Inflammatory macrophage treated with lipopolysaccharide for 1 hour (primary cell): Measurements from ENCODE around the gene AKAP1.

Source experiments
- DNase-seq, 2 donors: peaks; one replicate each; pipeline ENCODE4 v3.0.0-alpha.2; 2020 to 2022

AKAP1 gene

DNA sequence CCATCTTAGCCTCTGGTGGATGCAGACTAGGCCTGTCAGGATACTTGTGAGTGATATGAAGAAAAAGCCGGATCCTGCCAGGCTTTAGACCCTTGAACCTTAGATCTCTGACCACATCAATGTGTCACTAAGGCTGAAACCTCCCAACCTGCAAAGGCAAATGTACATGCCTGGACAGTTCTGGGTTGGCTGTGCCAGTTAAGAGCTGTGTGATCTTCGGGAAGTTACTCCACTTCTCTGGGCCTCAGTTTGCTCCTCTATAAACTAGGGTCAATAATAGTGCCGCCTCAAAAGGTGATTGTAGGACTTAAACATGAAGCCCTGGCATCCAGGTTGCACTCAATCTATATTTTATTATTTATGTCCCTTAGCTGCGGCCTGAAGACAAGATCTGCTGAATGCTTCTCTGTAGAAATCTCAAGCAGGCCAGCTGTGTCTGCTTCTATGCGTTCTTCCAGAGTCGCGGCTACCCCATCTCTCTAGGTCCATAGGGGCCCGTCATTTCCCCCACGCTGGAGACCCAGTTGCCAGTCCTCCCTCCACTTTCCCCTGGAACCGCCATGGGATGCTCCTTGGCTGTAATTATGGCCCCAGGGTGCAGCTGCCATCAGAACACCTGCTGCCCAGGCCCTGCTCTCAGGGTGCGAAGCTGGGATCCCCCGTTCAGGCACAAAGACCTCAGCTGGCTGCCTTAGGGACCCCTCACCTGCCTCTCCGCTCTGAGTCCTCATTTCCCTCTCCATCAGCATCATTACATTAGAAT is 50.2 kb downstream of the AKAP1 start:
- no peak for DNase-seq

DNA sequence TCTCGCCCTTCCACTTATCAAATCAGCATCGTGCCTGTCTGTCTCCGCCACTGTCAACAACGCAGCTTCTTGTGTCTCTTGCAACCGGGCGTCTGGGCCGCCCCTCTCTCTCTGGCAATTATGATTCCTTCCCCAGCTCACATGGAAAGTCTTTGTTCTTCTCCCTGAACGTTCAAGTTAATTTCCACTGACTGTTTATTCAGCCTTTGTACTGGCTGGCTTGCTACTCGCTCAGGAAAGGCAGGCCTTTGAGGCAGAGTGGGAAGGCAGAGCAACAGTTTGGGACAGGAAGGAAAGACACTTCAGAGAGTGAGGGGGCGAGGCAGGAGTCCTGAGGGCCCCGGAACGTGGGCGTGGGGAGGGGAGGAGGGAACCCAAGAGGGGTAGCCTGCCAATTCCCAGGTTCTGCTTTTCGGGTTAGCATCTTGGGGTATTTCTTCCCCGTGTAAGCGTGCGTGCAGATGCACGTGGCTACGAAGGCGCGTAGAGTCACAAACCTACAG is 50.8 kb downstream of the AKAP1 start:
- DNase-seq: peak; percentile 58 to 83

DNA sequence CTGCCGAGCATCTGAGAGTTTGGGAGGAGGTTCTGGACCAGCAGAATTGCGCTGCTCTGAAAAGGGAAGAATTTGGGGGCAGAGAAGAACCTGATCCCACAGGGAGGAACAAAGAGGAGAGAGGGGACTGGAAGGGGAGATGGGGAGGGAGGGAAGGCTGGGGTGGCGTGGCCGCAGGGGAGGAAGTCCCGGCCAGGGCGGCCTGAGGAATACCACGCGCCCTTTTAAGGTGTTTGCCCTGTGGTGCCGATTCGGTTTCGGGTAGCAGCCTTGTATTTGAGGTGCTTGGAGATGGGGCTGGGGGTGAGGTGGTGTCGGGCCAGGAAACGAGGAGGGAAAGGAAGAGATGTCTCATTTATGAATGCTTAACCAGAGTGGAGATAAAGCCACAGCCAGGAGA is 51.3 kb downstream of the AKAP1 start:
- no peak for DNase-seq

DNA sequence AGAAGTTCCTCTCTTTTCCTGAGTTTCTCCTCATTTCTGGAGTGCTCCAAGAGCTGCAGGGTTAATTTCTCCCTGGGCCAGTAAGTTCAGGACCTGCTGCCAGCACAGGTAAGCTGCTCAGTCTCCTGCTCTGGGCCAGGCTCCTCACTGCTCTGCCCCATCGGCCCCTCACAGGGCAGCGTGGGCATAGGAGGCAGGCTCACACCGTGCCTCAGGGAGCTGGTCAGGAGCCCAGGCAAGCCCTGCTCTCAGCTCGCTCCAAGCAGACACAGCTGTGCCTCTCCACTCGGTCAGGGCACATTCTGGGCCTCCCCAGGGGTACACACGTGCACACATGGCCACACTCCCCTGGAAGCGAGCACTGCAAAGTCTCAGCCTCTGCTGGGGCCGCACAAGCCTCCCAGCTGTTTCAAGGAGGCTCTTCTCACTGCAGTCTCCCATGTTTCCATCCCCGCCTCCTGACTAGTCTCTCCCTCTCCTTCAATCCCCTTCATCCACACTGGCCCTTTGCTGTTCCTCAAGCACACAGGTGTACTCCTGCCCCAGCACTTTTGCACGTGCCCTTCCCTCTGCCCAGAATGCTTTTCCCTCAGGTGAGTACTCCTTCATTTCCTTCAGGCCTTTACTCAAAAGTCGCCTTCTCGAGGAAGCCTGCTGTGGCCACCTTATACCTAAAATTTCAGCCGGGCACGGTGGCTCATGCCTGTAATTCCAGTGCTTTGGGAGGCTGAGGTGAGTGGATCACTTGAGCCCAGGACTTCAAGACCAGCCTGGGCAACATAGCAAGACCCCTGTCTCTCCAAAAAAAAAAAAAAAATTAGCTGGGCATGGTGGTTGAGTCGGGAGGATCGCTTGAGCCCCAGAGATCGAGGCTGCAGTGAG is 53.2 kb downstream of the AKAP1 start:
- no peak for DNase-seq

DNA sequence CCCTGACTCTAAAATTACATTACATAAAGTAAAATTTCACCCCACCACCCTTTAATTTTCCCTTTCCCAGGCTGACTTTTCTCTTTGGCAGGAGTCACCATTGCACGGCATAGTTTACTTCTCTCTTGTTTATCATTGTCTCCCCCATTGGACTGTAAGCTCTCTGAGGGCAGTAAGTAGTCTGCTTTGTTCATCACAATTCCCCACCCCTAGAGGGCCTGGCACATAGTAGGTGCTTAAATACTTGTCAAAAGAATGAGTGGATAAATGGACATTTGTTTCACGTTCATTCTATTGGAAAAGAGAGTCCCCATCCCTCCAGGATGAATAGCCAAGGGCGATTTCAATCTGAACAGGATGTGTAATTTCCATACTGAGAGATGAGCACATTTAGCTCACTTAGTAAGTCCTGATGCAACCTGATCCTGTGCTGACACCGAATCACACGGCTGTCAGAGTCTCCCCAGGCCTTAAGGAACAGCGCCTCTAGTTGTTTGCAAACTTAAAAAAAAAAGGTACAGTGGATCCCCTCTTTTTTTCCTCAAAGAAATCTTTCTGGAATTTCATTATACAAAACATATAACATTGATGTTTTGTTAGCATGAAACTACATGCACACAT is 54.0 kb downstream of the AKAP1 start:
- DNase-seq: peak; percentile 12 to 81

DNA sequence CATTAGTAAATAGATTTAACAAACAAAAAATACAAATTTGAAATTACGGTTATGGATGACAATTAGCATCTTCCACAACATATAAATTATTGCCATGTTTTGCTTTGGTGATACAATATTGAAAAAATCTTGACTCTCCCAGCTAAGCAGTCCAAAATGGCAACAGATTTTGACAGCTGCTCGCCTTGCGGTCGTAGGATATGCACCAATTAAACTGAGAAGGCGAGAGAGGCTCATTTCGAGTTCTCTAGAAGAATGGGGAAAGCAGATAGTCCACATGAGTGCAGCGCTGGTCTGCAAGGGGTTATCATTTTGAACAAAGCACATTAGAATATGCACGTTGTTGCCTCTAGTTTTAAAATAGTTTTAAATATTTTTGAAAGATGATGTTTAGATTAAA is 55.3 kb downstream of the AKAP1 start:
- no peak for DNase-seq

DNA sequence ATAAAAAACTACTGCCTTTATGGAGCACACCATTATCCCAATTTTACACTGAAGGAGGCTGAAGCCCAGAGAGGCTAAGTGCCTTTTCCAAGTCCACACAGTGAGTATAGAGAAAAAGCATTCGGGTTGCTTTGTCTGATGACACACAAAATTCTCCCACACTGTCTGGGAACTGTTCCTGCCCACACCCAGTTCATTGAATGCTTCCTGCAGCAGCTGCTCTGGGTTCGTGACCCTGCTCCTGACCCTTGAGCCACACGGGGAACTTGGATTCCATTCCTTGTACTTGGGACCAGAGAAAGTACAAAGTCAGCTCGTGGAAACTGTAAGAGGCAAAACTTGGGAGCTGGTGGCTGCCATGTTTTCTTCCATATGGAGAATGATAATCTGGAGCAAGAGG is 57.9 kb downstream of the AKAP1 start:
- DNase-seq: peak; percentile 60 to 80

DNA sequence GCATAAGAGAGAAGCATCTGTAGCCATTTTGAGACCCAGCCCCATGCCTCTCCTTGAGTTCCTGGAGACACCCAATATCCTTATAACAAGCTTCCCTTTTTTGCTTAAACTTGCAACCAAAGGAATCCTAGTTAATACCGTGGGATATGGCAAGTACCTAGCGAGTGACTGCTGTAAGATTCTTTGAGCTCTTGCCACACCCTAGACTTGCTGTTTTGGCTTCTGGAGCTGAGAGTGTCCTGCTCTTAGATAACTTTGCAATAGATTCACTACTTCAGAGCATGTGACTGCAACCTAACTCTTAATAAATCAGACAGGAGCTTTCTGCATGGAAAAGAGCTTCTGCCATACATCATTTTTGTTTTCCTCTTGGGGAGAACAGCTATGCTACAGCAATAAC is 58.3 kb downstream of the AKAP1 start:
- DNase-seq: peak in 1 of 2 donors; percentile 6

DNA sequence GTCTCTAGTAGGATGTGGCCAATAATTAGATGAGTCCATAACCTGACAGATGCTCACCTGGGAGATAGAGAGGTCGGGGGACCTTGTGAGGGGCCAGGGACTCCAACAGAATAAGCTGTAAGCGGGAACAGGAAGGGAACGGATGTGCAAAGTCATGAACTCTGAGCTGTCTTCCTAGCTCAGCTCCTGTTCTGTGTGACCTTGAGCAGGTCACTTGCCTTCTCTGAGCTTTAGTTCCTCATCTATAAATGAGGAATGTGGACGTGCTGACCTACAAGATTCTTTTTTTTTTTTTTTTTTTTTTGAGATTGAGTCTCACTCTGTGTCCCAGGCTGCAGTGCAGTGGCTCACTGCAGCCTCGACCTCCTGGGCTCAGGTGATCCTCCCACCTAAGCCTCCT is 58.9 kb downstream of the AKAP1 start:
- no peak for DNase-seq

DNA sequence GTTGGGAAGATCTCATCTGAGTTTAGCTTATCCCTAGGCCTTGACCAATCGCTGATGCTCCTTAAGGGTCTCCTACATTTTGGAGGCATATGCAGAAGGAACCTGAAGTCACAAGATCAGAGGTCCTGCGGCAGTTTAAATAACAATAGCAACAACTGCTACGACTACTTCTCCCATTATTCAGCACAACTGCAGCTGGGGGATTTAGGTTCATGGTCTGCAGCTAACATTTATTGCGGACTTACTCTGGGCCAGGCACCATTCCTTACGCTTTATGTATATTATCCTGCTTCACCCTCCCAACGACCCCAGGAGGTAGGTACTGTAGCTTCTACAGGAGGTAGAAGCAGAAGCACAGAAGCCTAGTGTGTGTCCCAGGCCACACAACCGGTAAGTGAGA is 59.5 kb downstream of the AKAP1 start:
- DNase-seq: no peak

DNA sequence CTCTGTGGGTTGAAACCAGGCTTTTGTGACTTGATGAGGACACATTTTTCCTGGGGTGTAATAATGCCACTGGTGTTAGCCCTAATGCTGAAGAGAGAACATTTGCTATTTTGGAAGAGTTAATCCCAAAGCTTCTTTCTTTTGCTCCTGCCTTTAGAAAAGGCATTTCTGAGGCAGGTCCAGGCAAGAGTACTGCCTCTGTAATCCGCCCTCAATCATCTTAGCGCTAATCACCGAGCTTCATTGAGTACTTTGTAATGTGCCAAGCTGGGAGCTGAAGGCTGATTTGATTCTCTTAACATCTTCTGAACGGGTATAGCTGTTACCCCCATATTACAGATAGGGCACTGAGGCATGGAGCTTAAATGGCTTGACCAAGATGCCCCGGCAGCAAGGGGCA is 60.3 kb downstream of the AKAP1 start:
- no peak for DNase-seq

DNA sequence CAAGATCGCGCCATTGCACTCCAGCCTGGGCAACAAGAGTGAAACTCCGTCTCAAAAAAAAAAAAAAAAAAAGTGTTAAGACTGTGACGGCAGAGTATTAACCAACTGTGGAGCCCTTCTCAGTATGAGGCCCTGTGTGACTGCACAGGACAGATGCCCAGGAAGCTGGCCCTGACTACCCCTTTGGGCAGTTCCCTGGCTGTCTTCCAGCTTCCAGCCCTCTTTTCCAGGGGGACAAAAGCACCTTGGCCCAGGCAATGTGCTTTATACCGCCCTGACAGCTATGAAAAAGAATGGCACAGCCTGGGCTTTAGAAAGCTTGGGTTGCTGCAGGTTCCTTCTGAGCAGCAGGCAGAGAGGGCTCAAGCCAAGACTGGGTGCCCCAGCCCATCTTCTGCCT is 61.2 kb downstream of the AKAP1 start:
- DNase-seq: no peak

DNA sequence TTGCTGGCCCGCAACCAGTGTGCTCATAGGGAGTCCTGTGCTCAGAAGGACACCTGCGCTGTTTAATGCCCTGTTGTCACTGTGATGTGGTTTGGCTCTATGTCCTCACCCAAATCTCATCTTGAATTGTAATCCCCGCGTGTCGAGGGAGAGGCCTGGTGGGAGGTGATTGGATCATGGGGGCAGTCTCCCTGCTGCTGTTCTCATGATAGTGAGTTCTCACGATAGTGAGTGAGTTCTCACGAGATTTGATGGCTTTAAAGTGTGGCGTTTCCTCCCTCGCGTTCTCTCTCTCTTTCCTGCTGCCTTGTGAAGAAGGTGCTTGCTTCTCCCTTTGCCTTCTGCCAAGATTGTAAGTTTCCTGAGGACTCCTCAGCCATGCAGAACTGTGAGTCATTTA is 66.8 kb downstream of the AKAP1 start:
- no peak for DNase-seq

DNA sequence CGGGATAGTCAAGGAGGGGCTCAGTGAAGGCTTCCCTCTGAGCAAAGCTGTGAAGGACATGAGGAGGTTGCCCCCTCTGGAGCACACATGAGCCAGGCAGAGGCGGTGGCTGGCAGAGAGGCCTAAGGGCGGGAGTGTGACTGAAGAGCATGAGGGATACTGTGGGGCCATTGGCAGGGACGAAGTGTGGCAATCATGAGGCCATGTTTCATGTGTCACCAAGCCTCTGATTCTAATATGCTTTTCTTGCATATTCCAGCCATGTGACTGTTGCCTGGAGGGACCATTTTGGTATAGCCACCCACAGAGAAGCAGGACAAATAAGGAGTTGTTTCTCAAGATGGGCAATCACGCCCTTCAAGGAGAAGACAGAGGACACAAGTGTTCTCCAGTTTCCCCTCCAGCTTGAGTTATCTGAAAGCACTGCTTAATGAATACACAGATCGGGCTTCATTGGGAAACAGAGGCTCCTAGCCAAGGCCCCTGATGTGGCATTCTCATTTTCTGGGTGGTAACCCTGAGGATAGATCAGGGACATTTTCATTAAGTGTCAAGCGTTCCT is 68.0 kb downstream of the AKAP1 start:
- DNase-seq: peak in 1 of 2 donors; percentile 82

DNA sequence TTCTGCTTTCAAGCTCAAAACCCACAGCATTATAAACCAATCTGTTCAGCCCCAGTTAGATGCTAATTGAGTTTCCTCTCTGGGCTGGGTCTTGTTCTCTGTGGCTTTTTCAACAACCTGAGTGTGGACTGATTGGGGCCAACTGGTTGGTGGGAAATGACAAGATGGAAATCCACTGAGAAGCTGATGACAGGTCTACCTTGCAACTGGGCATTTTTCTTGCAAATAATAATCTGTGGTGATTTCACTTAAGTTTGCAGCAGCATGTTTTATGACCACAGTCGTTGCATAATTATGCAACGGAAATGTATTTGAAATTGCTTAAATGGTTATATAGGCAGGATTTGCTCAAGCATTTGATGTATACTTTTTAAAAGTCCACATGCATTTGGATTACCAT is 69.9 kb downstream of the AKAP1 start:
- DNase-seq: peak; percentile 29 to 55

DNA sequence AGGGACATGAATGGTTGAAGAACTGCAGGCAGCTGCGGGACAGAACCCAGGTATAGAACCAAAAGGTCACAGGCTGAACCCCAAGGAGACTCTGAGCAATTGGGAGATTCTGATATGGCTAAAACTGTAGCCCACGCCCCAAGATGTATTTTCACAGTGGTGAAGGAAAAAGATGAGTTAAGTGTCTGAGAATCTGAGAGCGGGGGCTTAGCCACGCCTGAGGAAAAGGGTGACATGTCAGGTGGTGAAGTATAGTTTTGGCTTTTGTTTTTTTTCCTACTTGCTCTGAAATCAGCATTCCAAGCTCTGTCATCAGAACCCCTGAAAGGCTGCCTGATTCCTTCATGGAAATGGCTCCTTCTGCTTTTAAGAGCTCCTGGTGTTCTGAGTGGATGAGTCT is 73.3 kb downstream of the AKAP1 start:
- DNase-seq: no peak

DNA sequence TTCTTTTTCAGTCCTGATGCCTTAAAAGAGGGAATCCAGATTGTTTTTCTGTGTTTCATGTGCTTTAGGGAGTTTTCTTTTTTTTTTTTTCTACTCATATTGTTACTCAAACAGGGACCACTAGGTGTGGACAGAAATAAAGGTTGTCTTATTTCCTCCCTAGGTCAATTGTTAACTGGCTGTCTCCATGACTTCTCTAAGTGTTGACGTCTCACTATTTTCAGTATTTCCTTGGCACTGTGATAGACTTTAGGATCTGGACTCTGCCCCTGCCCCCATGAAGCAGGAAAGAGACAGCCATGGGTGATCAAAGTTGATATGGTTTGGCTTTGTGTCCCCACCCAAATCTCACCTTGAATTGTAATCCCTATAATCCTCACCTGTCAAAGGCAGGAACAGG is 73.7 kb downstream of the AKAP1 start:
- no peak for DNase-seq

DNA sequence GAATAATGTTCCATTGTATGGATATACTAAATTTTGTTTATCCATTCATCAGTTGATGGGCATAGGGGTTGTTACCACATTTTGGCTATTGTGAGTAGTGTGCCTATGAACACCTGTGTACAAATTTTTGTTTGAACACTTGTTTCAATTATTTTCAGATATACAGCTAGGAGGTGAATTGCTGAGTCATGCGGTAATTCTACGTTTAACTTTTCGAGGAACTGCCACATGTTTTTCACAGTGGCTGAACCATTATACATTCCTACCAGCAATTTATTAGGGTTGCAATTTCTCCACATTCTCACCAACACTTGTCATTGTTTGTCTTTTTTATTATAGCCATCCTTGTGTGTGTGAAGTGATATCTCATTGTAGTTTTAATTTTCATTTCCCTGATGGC is 75.6 kb downstream of the AKAP1 start:
- DNase-seq: no peak

DNA sequence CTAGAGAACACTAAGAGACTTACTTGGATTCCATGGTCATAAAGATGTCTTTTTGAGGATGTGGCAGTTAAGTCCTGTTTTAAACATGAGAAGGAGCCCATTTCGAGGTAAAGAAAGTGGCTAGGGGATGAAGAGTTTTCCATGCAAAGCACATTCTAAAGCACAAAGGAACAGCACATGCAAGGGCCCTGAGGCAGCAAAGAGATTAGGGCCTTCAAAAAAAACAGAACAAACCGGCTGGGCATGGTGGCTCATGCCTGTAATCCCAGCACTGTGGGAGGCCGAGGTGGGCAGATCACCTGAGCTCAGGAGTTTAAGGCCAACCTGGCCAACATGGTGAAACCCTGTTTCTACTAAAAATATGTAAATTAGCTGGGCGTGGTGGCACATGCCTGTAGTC is 79.8 kb downstream of the AKAP1 start:
- no peak for DNase-seq

DNA sequence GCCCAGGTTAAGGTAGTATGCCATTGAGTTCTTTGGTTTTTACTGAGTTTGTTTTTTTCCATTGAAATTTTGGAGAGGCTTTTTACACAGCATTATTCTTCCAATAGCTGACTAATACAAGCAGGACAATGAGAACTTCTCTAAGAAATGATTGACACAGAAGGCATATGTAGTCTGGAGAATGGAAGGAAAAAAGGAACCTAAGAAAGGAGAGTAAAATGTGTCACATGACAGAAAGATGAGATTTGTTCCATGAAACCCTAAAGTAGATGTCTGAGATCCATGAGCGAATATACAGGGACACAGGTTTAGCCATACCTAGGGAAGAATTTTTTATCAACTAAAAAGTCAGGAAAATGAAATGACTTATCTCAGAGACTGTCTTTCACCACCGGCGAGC is 80.7 kb downstream of the AKAP1 start:
- no peak for DNase-seq

DNA sequence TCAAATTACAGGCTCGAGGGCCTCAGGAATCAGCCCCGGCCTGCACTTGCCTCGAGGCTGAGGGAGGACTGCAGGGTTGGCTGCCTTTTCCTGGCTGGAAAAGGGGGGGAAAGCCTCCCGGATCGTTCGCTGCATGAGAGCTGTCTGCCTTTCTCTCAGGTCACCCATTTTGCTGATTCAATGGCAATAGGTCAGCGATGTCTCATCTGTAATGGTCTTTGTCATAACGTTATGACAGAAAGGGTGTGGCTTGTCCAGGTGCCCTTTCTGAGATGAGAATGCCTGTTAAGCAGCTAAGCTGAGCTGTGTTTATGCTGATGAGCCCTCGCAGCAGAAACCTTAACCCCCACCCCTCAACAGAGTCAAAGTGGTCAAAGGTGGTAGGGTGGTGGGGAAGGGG is 81.8 kb downstream of the AKAP1 start:
- no peak for DNase-seq

DNA sequence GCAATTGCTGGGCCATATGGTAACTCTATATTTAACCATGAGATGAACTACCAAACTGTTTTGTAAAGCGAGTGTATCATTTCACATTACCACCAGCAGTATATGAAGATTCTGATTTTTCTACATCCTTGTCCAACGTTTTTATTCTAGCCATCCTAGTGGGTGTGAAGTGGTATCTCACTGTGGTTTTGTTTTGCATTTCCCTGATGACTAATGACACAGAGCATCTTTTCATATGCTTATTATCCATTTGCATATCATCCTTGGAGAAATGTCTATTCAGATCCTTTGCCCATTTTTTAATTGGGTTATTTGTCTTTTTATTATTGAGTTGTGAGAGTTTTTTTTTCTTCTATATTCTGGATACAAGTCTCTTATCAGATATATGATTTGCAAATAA is 83.6 kb downstream of the AKAP1 start:
- no peak for DNase-seq

DNA sequence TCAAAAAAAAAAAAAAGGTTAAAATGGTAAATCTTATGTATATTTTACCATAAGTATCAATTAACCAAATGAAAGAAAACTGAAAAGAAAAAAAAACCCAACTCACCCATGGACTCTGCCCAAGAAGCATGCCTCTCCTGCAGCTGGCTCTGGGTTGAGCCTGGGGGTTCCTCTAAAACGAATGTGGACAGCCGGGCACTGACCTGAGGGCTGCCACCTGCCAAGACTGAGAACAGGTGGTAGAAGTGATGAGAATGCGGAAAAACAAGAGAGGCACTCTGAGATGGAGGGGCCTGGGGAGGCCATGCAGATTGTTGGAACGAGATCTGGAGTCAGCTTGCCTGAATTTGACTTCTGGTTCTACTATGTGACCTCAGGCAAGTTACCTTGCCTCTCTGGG is 85.8 kb downstream of the AKAP1 start:
- no peak for DNase-seq
